Stimulated activated naive CD4-positive, alpha-beta T cell (primary cell): ENCODE measurements around the gene MAP3K8.

Experiments used
- DNase-seq, 6 experiments: peaks; one replicate each; lab custom pipeline; 2025; lab: John Stamatoyannopoulos, UW

The MAP3K8 gene

DNA sequence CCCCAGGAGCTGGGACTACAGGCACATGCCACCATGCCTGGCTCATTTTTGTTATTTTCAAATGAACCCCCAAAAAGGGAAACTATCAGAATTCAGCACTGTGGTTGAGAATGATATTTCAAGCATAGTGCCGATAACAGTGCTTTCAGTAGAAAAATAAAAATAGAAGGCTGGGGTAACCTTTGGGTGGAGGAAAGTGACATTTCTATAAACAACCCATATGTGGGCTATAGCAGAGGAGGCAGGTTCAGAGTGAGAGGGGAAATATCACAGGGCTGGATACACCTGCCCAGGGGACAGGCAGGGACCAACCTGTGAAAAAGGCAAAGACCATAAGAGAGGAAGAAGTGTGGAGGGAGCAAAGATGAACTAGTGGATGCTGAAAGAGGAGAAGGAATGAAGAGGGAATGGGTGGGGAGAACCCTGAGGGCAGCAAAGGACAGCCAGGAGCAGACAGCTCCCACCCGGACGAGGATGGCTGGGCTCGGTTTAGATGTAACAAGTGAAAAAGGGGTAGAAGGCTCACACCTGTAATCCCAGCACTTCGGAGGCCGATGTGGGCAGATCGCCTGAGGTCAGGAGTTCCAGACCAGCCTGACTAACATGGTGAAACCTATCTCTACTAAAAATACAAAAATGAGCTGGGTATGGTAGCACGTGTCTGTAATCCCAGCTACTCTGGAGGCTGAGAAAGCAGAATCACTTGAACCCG lies 56.5 kb downstream of the MAP3K8 start:
- no peak for DNase-seq

DNA sequence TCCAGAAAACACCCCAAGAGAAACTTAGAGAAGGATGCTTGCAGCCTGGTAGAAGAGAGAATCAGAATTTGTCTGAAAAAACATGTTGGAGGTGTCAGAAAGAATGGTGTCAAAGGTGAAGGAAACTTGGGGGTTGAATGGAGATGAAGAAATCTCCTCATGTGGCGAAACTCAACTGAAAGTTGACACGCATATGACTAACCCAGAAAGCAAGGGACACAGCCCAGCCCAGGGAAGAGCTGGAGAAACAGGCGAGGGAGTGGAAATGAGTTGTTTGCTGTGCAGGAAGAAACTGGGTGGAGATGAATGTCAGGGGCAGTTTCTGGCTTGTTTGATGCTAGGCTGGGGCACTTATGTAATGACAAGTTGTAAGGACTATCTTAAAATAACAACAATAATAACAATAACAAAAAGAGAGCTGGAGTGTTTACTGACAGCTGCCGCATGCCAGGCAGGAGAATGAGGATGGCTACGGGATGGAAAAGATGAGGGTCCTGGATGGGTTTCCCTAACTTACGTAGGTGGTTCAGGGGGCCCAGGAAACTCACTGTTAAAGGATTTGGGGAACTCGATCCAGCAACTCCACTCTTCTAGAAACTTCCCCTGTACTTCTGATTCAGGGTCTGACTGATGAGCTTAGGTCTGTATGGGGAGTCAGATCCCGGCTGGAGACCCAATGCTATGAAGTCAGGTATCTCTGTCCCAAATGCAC lies 57.4 kb downstream of the MAP3K8 start:
- no peak for DNase-seq

DNA sequence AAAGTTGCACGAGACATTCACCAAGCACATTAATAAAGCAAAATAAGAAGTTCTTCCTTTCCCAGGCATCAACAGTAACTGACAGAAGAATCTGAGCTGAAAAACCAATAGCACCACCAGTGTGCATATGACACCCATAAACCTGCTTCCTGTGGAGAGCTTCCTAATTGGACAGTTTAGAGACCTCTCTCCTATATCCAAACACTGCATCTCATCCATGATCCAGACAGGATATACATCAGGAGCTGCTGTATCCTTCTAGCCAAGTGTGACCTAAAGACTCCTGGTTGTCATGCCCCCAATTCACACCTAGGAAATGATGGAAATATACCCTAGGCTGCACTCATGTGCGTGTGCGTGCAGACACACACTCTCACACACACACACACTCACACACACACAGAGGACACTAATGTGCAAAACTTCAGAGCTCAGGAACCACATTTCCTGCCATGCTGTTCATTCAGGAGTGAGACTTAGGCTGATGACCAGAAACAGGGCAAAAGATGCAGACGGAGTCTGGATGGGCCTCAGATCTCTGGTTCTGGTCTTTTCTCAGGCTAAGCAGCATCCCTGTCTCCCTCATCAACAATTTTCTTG lies 58.0 kb downstream of the MAP3K8 start:
- DNase-seq, result no peak

DNA sequence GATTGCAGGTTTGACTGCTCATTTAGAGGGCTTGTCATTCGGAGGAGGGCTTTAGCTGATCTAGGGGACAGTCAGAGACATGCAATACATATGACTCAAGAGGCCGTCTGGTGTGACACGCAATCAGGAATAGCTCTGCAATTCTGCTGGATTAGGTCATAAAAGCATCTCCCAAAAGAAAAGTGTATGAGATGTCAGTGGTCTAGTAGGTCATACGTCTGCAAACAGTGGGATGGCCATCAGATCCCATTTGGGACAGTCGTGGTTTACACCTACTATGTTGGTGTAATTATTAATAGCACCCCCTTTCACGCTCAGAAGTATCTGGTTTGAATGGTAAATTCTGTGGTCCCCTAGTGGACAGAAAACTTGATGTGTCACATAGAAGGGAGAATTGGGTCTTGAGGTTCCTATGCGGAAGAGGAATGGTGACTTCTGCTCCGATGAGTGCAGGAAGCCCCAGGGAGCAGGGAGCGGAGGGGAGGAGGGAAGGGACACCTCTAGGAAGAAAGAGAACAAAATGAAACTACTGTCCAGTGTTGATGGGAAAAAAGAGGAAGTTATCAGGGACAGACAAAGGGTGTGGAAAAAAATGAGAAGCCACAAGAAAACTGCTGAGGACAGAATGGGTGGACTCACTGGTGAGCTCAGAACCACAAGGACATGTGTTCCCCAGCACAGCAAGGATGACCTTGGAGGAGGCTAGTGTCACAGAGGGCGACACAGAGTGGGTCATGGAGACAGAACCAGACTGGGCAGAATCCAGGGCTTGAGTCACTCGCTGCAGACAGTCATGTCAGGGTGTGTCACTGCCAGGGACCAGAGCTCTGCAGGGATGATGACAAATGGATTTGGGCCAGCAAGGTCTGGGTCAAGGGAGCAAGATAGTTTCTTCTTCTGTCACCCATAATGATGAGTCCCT lies 59.9 kb downstream of the MAP3K8 start:
- no peak for DNase-seq

DNA sequence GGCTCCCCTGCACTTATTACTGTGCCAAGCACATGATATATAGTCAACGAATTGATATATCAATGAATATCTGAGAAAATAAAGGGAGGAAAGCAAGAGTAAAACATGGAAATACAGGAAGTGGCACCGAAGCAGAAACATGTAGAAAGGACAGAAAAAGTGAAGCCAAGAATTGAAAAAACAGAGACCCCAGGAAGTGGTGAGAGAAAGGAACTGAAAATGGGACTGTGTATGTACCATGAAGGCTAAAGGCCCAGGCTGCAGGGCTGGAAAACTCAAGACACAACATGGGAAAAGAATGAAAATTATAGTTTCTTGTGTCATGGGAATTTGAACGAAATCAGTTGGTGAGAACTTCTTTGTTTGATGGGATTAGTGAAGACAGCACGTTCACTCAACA lies 60.6 kb downstream of the MAP3K8 start:
- no peak for DNase-seq

GRCh38 chr10:30495687-30496086 lies 61.7 kb downstream of the MAP3K8 start:
- DNase-seq, result no peak

- DNase-seq, result no peak
Observed at GRCh38 chr10:30499816-30500215, 65.8 kb downstream of the MAP3K8 start.

- no peak for DNase-seq
Observed at GRCh38 chr10:30500534-30500933, 66.5 kb downstream of the MAP3K8 start.

DNA sequence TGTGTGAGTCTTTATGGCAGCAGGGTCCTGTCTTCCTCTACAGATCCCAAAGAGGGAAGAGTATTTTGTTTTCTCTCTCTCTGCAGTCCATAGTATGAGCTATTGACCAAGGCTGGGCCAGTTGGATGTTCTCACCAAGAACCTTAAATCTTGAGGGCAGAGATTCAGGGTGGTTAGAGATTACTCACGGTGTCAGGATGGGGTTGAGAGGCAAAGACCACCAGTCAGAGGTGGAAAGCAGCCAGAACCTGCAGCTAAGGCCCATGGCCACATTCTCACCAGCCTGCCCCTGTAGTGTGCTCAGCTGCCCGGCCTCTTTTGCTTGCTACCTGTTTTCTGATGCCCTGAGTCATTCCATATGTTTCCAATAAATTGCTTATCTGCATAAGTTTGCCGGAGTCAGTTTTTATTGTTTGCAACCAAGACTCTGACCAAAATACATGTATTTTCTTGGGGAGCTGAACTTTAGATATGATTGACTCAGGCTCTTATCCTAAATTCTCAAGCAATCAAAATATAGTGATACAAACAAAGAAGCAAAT lies 67.0 kb downstream of the MAP3K8 start:
- no peak for DNase-seq

DNA sequence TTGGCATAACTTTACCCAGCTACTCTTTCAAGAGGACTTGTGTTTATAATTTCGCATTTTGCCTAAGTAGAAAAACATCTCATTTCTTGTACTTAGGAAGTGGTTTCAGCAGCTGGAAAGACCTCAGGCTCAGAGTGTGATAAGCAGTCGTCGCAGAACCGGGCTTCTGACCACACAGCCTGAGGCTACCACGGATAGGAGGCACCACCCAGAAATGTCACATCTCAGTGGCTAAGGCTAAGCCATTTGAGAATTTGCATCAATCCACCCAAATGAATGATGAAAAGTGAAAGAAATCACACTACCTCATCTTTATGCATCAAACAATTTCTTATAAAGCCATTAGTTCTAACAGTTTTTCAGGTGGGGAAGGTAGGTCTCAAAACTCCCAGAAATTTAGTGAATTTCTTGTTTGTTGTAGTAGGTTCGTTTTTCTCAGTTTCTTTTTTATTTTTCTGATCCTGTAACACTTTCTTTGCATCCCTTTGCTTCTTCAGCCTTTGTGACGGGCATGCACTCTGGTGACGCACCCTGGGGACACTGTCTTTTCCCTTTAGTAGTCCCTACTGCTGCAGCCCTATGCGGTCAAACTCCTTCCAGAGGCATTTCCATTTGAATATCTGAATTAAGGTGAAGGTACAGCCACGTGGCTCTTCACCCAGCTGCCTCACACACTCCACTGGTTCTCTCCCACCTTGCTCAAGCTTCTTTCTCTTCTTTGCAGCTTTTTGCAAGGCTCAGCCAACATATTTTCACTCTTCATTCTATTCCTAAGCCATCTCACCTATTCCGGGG lies 68.5 kb downstream of the MAP3K8 start:
- DNase-seq, result peak in 1 of 6 experiments; percentile 12

- no peak for DNase-seq
Observed at GRCh38 chr10:30503700-30504266, 69.8 kb downstream of the MAP3K8 start.

- no peak for DNase-seq
Observed at GRCh38 chr10:30505543-30506298, 71.7 kb downstream of the MAP3K8 start.

DNA sequence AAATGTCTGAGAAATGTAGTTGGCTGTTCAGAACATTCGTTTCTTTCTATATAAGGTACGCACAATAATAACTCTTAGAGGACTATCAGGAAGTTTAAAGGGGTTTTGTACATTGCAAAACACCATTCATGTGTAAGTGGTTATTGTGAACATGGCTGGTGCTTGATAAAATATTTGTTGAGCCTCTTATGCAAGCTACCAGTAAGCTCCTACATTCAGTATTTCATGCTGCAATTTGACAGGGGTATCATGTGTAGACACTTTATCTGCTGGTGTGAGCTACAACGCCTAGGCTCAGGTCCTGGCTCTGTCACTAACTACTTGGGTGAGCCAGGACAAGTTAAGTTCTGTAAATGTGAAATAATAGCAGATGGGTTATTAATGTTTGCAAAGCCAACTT lies 75.5 kb downstream of the MAP3K8 start:
- DNase-seq, result no peak

GRCh38 chr10:30510184-30510931 lies 76.4 kb downstream of the MAP3K8 start:
- no peak for DNase-seq

- DNase-seq, result no peak
Observed at GRCh38 chr10:30510932-30511700, 77.1 kb downstream of the MAP3K8 start.
